SU-DHL-6 (cell line): ENCODE measurements around the gene FEM1A.

Source experiments
- CTCF ChIP-seq: fragments of 200-600 bp; sonication (generic); IDR thresholded peaks from one replicate; pipeline ENCODE4 v1.5.1; 2017; ENCODE audit warnings: antibody characterized with exemption, mild to moderate bottlenecking, low read length, moderate library complexity; ENCODE audit not compliant: insufficient read depth, poor library complexity, severe bottlenecking
- EZH2phosphoT487 ChIP-seq: fragments of 200-600 bp; sonication (generic), shearing (Covaris generic); conservative IDR thresholded peaks from 2 replicates; pipeline ENCODE4 v1.6.1; 2018; ENCODE audit warnings: mild to moderate bottlenecking, antibody characterized with exemption, low read length, moderate library complexity, mixed read lengths

- TF ChIP-seq CTCF (no peak), EZH2phosphoT487 (no peak)
These were observed 33.5 kb upstream of the FEM1A start for GRCh38 chr19:4758082-4758481.
